H1 (cell line): Measurements from ENCODE around the gene KCTD10. TPM values are rescaled to one million over a fixed set of nuclear protein-coding genes. Genes with fewer than 3 reads are reported as not detected.

ENCODE experiments used
- JUN ChIP-seq: IDR thresholded peaks from 2 replicates; pipeline ENCODE4 v1.6.1; 2011; ENCODE audit warnings: low read depth, mild to moderate bottlenecking, improper control_type of control experiment, low read length
- RAD21 ChIP-seq, 2 experiments: IDR thresholded peaks in 1 of 2; conservative IDR thresholded peaks in 1 of 2; 2 replicates each; pipeline ENCODE4 v1.6.1; 2011; ENCODE audit warnings: low read depth in 2 of 2, low read length in 2 of 2, improper control_type of control experiment in 1 of 2, inconsistent platforms in 1 of 2, mild to moderate bottlenecking in 1 of 2, moderate library complexity in 1 of 2
- TAF7 ChIP-seq: optimal IDR thresholded peaks from 2 replicates; pipeline ENCODE3; 2011; ENCODE audit warnings: low read depth, mild to moderate bottlenecking, inconsistent platforms, low read length, moderate library complexity, borderline replicate concordance
- ZNF274 ChIP-seq: IDR thresholded peaks from 2 replicates; pipeline ENCODE4 v1.7.0; 2012; ENCODE audit warnings: low read length, borderline replicate concordance; ENCODE audit errors: extremely low read depth
- polyA plus RNA-seq, 7 experiments: library from polyadenylated mRNA; depleted of rRNA in 3 of 7; stranded (reverse) in 5 of 7; unstranded in 2 of 7; fragments of >200 nt in 5 of 7; fragments of 200-250 nt in 2 of 7; gene quantifications; 1 replicate in 5 of 7; 2 replicates in 1 of 7; 4 replicates in 1 of 7; pipeline versions ENCODE4 v1.2.1 to v1.2.3, GENCODE V29; 2011 to 2013; ENCODE audit warnings: missing spikeins in 2 of 7, mixed read lengths in 2 of 7
- total RNA-seq: library from RNA; stranded (reverse); fragmentation: NEBNext Ultra II Directional; extraction: Animal tissue kit (Norgen Biotek cat#: 25700); gene quantifications from 2 replicates; pipeline ENCODE4 v1.2.1, GENCODE V29; 2021
- TF ChIP-seq, protein P1 (sequence below): fragments of 300-600 bp; sonication (generic); IDR thresholded peaks from 2 replicates; pipeline ENCODE4 v1.7.1; 2012; ENCODE audit warnings: low read length, moderate library complexity, mild to moderate bottlenecking, inconsistent platforms; ENCODE audit not compliant: insufficient replicate concordance
- TF ChIP-seq, protein P2 (sequence below): IDR thresholded peaks from 2 replicates; pipeline ENCODE4 v1.6.1; 2011; ENCODE audit warnings: low read depth, mild to moderate bottlenecking, low read length; ENCODE audit not compliant: insufficient read depth

Gene KCTD10
- total and polyA plus RNA-seq, 2 of the 8 experiments (the other 6 are each of a cell fraction or from before 2014, with no cell fraction given): 45.3 to 52.4 TPM

DNA sequence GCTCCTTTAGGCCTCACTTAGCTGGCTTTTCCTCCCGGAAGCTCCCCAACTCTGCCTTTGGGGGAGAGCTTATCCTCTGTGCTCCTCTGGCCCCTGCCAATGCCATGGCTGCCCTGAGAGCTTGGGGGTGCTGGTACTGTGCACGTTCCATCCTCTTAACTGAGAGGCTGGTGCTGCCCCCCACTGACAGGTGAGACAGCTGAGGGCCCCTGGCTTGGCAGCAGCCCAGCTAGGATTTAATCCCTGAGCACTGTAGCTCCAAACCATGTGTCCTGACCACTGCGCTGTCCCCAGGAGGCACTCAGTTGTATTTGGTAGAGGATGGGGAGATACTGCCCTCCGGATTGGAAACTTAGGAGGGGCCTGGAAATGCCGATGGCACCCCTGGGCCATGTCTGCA lies 46.4 kb upstream of the KCTD10 start (continued):
- TF ChIP-seq, protein P1, sequence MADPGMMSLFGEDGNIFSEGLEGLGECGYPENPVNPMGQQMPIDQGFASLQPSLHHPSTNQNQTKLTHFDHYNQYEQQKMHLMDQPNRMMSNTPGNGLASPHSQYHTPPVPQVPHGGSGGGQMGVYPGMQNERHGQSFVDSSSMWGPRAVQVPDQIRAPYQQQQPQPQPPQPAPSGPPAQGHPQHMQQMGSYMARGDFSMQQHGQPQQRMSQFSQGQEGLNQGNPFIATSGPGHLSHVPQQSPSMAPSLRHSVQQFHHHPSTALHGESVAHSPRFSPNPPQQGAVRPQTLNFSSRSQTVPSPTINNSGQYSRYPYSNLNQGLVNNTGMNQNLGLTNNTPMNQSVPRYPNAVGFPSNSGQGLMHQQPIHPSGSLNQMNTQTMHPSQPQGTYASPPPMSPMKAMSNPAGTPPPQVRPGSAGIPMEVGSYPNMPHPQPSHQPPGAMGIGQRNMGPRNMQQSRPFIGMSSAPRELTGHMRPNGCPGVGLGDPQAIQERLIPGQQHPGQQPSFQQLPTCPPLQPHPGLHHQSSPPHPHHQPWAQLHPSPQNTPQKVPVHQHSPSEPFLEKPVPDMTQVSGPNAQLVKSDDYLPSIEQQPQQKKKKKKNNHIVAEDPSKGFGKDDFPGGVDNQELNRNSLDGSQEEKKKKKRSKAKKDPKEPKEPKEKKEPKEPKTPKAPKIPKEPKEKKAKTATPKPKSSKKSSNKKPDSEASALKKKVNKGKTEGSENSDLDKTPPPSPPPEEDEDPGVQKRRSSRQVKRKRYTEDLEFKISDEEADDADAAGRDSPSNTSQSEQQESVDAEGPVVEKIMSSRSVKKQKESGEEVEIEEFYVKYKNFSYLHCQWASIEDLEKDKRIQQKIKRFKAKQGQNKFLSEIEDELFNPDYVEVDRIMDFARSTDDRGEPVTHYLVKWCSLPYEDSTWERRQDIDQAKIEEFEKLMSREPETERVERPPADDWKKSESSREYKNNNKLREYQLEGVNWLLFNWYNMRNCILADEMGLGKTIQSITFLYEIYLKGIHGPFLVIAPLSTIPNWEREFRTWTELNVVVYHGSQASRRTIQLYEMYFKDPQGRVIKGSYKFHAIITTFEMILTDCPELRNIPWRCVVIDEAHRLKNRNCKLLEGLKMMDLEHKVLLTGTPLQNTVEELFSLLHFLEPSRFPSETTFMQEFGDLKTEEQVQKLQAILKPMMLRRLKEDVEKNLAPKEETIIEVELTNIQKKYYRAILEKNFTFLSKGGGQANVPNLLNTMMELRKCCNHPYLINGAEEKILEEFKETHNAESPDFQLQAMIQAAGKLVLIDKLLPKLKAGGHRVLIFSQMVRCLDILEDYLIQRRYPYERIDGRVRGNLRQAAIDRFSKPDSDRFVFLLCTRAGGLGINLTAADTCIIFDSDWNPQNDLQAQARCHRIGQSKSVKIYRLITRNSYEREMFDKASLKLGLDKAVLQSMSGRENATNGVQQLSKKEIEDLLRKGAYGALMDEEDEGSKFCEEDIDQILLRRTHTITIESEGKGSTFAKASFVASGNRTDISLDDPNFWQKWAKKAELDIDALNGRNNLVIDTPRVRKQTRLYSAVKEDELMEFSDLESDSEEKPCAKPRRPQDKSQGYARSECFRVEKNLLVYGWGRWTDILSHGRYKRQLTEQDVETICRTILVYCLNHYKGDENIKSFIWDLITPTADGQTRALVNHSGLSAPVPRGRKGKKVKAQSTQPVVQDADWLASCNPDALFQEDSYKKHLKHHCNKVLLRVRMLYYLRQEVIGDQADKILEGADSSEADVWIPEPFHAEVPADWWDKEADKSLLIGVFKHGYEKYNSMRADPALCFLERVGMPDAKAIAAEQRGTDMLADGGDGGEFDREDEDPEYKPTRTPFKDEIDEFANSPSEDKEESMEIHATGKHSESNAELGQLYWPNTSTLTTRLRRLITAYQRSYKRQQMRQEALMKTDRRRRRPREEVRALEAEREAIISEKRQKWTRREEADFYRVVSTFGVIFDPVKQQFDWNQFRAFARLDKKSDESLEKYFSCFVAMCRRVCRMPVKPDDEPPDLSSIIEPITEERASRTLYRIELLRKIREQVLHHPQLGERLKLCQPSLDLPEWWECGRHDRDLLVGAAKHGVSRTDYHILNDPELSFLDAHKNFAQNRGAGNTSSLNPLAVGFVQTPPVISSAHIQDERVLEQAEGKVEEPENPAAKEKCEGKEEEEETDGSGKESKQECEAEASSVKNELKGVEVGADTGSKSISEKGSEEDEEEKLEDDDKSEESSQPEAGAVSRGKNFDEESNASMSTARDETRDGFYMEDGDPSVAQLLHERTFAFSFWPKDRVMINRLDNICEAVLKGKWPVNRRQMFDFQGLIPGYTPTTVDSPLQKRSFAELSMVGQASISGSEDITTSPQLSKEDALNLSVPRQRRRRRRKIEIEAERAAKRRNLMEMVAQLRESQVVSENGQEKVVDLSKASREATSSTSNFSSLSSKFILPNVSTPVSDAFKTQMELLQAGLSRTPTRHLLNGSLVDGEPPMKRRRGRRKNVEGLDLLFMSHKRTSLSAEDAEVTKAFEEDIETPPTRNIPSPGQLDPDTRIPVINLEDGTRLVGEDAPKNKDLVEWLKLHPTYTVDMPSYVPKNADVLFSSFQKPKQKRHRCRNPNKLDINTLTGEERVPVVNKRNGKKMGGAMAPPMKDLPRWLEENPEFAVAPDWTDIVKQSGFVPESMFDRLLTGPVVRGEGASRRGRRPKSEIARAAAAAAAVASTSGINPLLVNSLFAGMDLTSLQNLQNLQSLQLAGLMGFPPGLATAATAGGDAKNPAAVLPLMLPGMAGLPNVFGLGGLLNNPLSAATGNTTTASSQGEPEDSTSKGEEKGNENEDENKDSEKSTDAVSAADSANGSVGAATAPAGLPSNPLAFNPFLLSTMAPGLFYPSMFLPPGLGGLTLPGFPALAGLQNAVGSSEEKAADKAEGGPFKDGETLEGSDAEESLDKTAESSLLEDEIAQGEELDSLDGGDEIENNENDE: no peak
- TF ChIP-seq, protein P2, sequence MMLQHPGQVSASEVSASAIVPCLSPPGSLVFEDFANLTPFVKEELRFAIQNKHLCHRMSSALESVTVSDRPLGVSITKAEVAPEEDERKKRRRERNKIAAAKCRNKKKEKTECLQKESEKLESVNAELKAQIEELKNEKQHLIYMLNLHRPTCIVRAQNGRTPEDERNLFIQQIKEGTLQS: no peak
- TF ChIP-seq TAF7: no peak
- TF ChIP-seq JUN: no peak
- TF ChIP-seq ZNF274: no peak
- TF ChIP-seq RAD21 (IDR thresholded peaks at IDR 0.05 in 1 of 2, conservative IDR thresholded peaks at IDR 0.05 in 1 of 2; ENCODE audit: low read depth in 2 of 2, low read length in 2 of 2): no peak
